Lower leg skin (tissue), 3 donors: ENCODE measurements around the gene SMIM23.

Experiments
- POLR2A ChIP-seq, 2 donors: fragments of 450-650 bp; IDR thresholded peaks; one replicate each; pipeline ENCODE4 v1.6.1; 2016 to 2017; ENCODE audit warnings: antibody characterized with exemption in 2 of 2, mild to moderate bottlenecking in 1 of 2, moderate library complexity in 1 of 2
- TF ChIP-seq, protein P1 (sequence below), 3 donors: fragments of 450-650 bp; IDR thresholded peaks; one replicate each; pipeline ENCODE4 v1.5.1; 2016; ENCODE audit warnings: antibody characterized with exemption in 3 of 3, mild to moderate bottlenecking in 3 of 3, moderate library complexity in 2 of 3

DNA sequence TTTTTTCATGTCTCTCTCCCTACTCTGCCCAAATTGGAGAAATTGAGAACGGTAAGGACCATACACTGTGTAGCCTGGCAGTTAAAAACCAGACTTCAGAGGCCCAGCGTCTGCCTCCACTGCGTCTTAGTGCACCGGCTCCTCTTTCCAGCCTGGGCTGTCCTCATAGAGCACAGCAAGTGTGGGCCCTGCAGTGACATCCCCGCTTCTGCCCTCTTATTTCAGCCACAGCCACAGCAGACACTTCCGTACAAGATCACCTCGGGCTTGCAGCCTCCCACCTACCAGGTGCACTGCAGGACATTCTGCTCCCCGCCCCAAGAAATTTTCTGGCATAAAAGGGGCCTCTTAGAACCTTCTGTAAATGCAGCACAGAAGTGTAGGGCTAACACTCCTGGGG is 21.4 kb upstream of the SMIM23 start:
- TF ChIP-seq, protein P1, sequence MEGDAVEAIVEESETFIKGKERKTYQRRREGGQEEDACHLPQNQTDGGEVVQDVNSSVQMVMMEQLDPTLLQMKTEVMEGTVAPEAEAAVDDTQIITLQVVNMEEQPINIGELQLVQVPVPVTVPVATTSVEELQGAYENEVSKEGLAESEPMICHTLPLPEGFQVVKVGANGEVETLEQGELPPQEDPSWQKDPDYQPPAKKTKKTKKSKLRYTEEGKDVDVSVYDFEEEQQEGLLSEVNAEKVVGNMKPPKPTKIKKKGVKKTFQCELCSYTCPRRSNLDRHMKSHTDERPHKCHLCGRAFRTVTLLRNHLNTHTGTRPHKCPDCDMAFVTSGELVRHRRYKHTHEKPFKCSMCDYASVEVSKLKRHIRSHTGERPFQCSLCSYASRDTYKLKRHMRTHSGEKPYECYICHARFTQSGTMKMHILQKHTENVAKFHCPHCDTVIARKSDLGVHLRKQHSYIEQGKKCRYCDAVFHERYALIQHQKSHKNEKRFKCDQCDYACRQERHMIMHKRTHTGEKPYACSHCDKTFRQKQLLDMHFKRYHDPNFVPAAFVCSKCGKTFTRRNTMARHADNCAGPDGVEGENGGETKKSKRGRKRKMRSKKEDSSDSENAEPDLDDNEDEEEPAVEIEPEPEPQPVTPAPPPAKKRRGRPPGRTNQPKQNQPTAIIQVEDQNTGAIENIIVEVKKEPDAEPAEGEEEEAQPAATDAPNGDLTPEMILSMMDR (IDR thresholded peaks at IDR 0.05), result no peak
- TF ChIP-seq POLR2A (IDR thresholded peaks at IDR 0.05), result no peak
